Fibroblast of peridontal ligament (primary cell): ENCODE results near the gene GPR52.

Experiments
- DNase-seq: peaks from one replicate; pipeline ENCODE4 v3.0.0-alpha.2; 2010; ENCODE audit errors: extremely low read depth

The GPR52 gene

DNA sequence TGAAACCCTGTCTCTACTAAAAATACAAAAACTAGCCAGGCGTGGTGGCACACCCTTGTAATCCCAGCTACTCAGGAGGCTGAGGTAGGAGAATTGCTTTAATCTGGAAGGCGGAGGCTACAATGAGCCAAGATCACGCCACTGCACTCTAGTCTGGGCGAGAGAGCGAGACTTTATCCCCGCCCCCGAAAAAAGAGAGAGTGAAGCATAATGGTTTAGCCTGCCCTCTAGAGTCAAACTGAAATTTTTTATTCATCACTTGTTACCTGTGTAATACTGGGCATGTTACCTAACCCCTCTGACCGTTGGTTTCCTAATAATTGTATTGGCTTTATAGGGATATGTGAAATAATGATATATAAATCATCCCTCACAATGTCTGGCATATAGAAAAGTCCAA is 18.8 kb downstream of the GPR52 start:
- DNase-seq, result no peak

DNA sequence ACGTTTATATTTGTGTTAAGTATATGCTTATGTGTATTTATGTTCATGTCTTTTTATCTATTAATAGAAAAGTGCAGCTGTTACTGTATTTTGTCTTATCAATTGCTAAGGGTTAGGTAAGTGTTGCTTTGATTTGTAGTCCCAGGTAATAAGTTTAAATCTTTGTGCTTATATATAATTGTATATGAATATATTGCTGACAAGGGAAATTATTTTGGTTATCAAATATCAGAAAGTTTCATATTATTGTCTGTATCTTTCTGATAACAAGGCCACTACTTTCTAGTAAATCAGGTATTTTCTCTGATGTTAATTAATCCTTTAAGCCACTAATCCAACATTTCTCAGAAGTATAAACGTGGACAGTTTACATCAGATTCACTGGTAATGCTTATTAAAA is 21.3 kb downstream of the GPR52 start:
- no peak for DNase-seq

DNA sequence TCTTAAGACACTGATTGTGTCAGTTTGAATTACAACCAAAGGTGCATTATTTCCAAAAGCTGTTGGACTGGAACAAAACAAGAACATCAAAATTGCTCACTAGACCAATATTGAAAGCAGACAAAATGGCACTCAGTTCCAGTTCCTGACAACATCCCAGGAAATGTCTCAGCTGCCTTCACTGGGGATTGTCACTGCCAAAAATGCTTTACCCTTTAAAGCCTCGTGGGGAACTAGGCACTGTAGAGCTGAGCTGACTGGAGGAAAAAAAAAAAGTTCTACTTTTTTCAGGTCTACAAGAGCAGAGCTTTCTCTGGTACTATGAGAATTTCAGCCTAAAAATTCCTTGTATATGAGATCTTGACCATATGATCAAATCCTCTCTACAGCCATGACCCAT is 21.9 kb downstream of the GPR52 start:
- DNase-seq, result no peak

DNA sequence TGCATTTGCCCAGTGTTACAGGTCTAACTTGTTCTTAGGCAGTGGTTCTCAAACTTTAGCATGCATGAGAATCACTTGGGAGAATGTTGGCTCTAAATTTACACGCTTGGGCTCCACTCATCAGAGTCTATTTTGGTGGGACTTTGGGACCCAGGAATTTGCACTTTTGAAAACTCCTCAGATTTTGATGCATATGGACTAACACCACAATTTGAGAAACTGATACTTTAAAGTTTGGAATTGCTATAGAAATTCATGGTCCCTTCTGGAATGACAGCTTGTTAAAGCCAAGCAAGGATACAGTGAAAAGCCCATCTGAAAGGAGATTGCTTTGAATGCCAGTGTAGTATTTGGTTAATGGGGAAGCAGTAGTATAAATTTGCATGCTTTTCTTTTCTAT is 31.5 kb downstream of the GPR52 start:
- no peak for DNase-seq

DNA sequence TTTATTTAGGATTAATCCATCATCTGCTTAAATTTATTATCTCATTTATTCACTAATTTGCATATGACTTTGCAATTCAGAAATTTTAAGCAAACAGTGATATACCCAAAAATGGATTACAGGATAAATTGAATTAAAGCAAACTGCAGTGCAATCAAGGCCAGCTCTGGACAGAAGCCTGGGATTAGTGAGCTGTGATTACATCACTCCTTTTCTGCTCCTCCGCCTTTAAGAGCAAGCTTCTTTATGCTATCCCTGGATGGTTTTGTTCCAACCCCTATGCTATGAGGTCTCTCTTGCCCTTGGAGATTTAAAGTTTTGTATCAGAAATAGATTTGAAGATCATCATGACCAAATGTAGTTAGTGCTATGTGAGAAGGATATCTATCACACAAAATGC is 32.6 kb downstream of the GPR52 start:
- peak; percentile 14 for DNase-seq

DNA sequence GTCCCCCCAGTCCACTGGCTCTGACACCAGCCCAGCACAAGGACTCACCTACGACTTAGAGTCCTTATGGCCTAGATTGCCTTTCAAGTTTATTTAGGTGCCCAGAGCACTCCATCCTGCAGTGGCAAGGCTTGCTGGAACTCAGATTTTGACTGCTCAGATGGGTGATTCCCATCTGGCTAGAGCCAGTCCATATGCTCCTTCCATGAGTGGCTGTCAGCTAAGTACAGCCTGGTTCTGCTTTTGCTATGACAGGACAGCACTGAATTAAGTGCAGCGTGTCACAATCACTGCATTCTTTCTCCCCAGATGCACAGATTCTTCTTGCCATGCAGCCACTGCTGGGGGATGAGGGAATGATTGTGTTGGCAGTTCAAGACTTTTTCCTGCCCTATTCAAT is 43.8 kb downstream of the GPR52 start:
- no peak for DNase-seq

DNA sequence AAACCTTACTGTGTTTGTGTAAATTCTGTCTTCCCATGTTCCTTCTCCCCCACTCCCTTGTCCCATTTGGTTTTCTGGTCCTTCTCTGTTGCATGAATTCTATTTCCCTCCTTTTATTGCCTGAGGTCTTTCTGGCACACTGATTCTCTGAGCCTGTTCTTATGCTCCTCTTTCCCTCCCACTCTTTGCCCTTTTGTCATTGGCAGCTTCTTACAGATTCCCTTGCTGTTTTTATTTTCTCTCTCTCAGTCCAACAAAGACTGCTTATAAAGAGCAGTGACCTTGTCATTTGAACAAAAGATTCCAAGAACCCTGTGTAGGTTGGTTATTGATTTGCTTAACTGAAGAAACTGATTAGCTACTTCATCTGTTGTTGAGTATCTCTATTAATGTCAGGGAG is 49.7 kb downstream of the GPR52 start:
- no peak for DNase-seq
